PC-9 (cell line): ENCODE data around the gene MGAT1. TPM values are rescaled to one million over a fixed set of nuclear protein-coding genes. Genes with fewer than 3 reads are reported as not detected.
A peak's percentile ranks its signal among the peaks of the same experiment; 100 is the strongest.

Source experiments
- BruUV-seq: library from RNA; stranded (reverse); fragments of 400-500 nt; replicated peaks from 2 replicates; lab custom pipeline; 2021; lab: Mats Ljungman, UMichigan
- CTCF ChIA-PET: fragments of 300-600 bp; sonication (Branson Sonifier 250); formaldehyde crosslinking; loops from one replicate; lab custom pipeline; 2022; ENCODE audit warnings: antibody characterized with exemption; lab: Charles Lee
- POLR2A ChIA-PET: fragments of 300-600 bp; sonication (Branson Sonifier 250); formaldehyde crosslinking; loops from one replicate; lab custom pipeline; 2022; ENCODE audit warnings: antibody characterized with exemption; ENCODE audit not compliant: unreplicated experiment; lab: Charles Lee
- DNase-seq, 2 experiments: peaks; one replicate each; pipeline versions ENCODE4 v3.0.0 to v3.0.0-alpha.2; 2015 to 2022; ENCODE audit warnings: mixed read lengths in 1 of 2
- H2AFZ ChIP-seq: fragments of 200-600 bp; sonication (generic); 2 replicates; pipeline ENCODE4 v1.8.1; 2017; ENCODE audit warnings: antibody characterized with exemption
- H3F3A ChIP-seq: fragments of 200-600 bp; sonication (generic); 2 replicates; pipeline ENCODE4 v1.8.1; 2017; ENCODE audit warnings: antibody characterized with exemption, mild to moderate bottlenecking, low read depth; ENCODE audit not compliant: insufficient read depth
- H3K27ac ChIP-seq: fragments of 200-600 bp; sonication (generic); 2 replicates; pipeline ENCODE4 v1.6.1; 2016; ENCODE audit warnings: mixed run types
- H3K27me3 ChIP-seq: fragments of 200-600 bp; sonication (generic); 2 replicates; pipeline ENCODE4 v1.6.1; 2016; ENCODE audit warnings: low read depth, mixed run types; ENCODE audit not compliant: insufficient read depth
- H3K36me3 ChIP-seq: fragments of 200-600 bp; sonication (generic); 2 replicates; pipeline ENCODE4 v1.6.1; 2016; ENCODE audit warnings: low read depth, mixed run types
- H3K4me1 ChIP-seq: fragments of 200-600 bp; sonication (generic); replicated peaks from 2 replicates; pipeline ENCODE4 v1.6.1; 2016; ENCODE audit warnings: mixed run types; ENCODE audit not compliant: insufficient read depth
- H3K4me2 ChIP-seq: fragments of 200-600 bp; sonication (generic); 2 replicates; pipeline ENCODE4 v1.6.1; 2017; ENCODE audit warnings: mixed run types
- H3K4me3 ChIP-seq: fragments of 200-600 bp; sonication (generic); 2 replicates; pipeline ENCODE4 v1.6.1; 2016; ENCODE audit warnings: mixed run types
- H3K79me2 ChIP-seq: fragments of 200-600 bp; sonication (generic); 2 replicates; pipeline ENCODE4 v1.6.1; 2017; ENCODE audit warnings: low read depth, mixed run types
- H3K9me2 ChIP-seq: fragments of 200-600 bp; sonication (generic); 2 replicates; pipeline ENCODE4 v1.8.1; 2017; ENCODE audit warnings: mild to moderate bottlenecking; ENCODE audit not compliant: insufficient read depth
- H3K9me3 ChIP-seq: fragments of 200-600 bp; sonication (generic); 2 replicates; pipeline ENCODE4 v1.8.1; 2016; ENCODE audit warnings: low read depth; ENCODE audit not compliant: insufficient read depth
- H4K20me1 ChIP-seq: fragments of 200-600 bp; sonication (generic); 2 replicates; pipeline ENCODE4 v1.8.1; 2017; ENCODE audit not compliant: insufficient read depth
- CTCF ChIP-seq: fragments of 200-600 bp; sonication (generic); conservative IDR thresholded peaks from 2 replicates; pipeline ENCODE4 v1.6.1; 2017; ENCODE audit warnings: mixed run types, antibody characterized with exemption, mild to moderate bottlenecking, moderate library complexity
- EZH2 ChIP-seq: fragments of 200-600 bp; sonication (generic); IDR thresholded peaks from 2 replicates; pipeline ENCODE4 v1.8.0; 2017; ENCODE audit warnings: antibody characterized with exemption, low read depth
- intact Hi-C: fragments of 100-400 bp; cut with micrococcal nuclease; formaldehyde crosslinking; loops from one replicate; pipeline ENCODE4 v1.10.0; 2022; ENCODE audit not compliant: unreplicated experiment
- total RNA-seq: library from RNA; stranded (reverse); gene quantifications from 2 replicates; pipeline ENCODE4 v1.2.3, GENCODE V29; 2021

Gene MGAT1
- total RNA-seq, 1 experiment from 2014 or later = 103 TPM

GRCh38 chr5:180831139-180832093 lies 28.8 kb upstream of the MGAT1 start:
- H3K4me1 ChIP-seq = peaks cover 23% of the 10 kb centered on the region
- peaks cover 10% of the 10 kb centered on the region for H3K9me3 ChIP-seq
- H3K4me3 ChIP-seq = peak overlapping the region; percentile 72
- peak overlapping the region; percentile 90 for H3K4me2 ChIP-seq
- peaks cover 14% of the 10 kb centered on the region; the same call in 1 of the 2 replicates for H3F3A ChIP-seq
- H3K27me3 ChIP-seq = no peaks in the 10 kb centered on the region
- ChIA-PET CTCF (interaction anchor here (0.6 to 0.9 kb wide), 4 partner anchors 29 to 709 kb away, joined by 3 to 4 read pairs (median 4); no protein-coding TSS in a partner anchor), POLR2A (interaction anchor here (0.6 to 1.2 kb wide), 4 partner anchors 20 to 416 kb away, joined by 3 to 6 read pairs (median 4); no protein-coding TSS in a partner anchor)
- intact Hi-C loops = loop anchor here (1.0 to 2.0 kb wide), 3 partner anchors 21 to 47 kb away; partner anchors contain the start of gene ZFP62
- H3K36me3 ChIP-seq = peaks cover 7% of the 10 kb centered on the region; the same call in 1 of the 2 replicates
- peaks cover 11% of the 10 kb centered on the region for H3K79me2 ChIP-seq
- TSS peak; percentile 62 for BruUV-seq
- no peak for TF ChIP-seq EZH2
- TF ChIP-seq CTCF = 0 out of 2 replicates have a peak, but pooled peaks have one; percentile 27
- DNase-seq = peak; percentile 49 to 82
- no peaks in the 10 kb centered on the region for H3K9me2 ChIP-seq
- peak overlapping the region; percentile 72 for H3K27ac ChIP-seq
- peak overlapping the region; percentile 88 for H2AFZ ChIP-seq
- no peaks in the 10 kb centered on the region for H4K20me1 ChIP-seq

- peaks cover 10% of the 10 kb centered on the region for H3K9me3 ChIP-seq
- peaks cover 20% of the 10 kb centered on the region; the same call in 1 of the 2 replicates for H3F3A ChIP-seq
- peak overlapping the region; percentile 90 for H3K4me2 ChIP-seq
- H3K4me1 ChIP-seq = peaks cover 28% of the 10 kb centered on the region
- H3K79me2 ChIP-seq = peaks cover 11% of the 10 kb centered on the region
- no TSS peak for BruUV-seq
- intact Hi-C loops = loop anchor here (1.0 to 2.0 kb wide), 3 partner anchors 20 to 46 kb away; partner anchors contain the start of gene ZFP62
- peak in 1 of 2 experiments; percentile 51 for DNase-seq
- H3K4me3 ChIP-seq = peak overlapping the region; percentile 72
- H3K36me3 ChIP-seq = peaks cover 7% of the 10 kb centered on the region; the same call in 1 of the 2 replicates
- CTCF ChIA-PET = interaction anchor here (0.6 to 0.9 kb wide), 3 partner anchors 30 to 708 kb away, joined by 3 to 4 read pairs (median 4); no protein-coding TSS in a partner anchor
- no peaks in the 10 kb centered on the region for H3K9me2 ChIP-seq
- no peak for TF ChIP-seq EZH2
- TF ChIP-seq CTCF = no peak
- peak overlapping the region; percentile 72 for H3K27ac ChIP-seq
- no peaks in the 10 kb centered on the region for H3K27me3 ChIP-seq
- no peaks in the 10 kb centered on the region for H4K20me1 ChIP-seq
- POLR2A ChIA-PET = interaction anchor here (0.6 to 1.2 kb wide), 4 partner anchors 19 to 417 kb away, joined by 3 to 9 read pairs (median 6); no protein-coding TSS in a partner anchor
- H2AFZ ChIP-seq = peak overlapping the region; percentile 88
These were observed 27.9 kb upstream of the MGAT1 start for GRCh38 chr5:180830253-180831138.
